ENCODE results near the gene AEN.

AEN gene

GRCh38 chr15:88650556-88650955 lies 29.4 kb downstream of the AEN start:
- DNase-seq (ENCODE audit: low spot score) = no peak

- no peak for DNase-seq (ENCODE audit: low spot score)
These were observed 30.1 kb downstream of the AEN start for GRCh38 chr15:88651136-88651732.

GRCh38 chr15:88651971-88652370 lies 30.8 kb downstream of the AEN start:
- no peak for DNase-seq (ENCODE audit: low spot score)

GRCh38 chr15:88652456-88653199 lies 31.5 kb downstream of the AEN start:
- no peak for DNase-seq (ENCODE audit: low spot score)

GRCh38 chr15:88653200-88654064 lies 32.3 kb downstream of the AEN start:
- no peak for DNase-seq (ENCODE audit: low spot score)

- DNase-seq (ENCODE audit: low spot score) = no peak
These were observed 33.4 kb downstream of the AEN start for GRCh38 chr15:88654430-88655102.

GRCh38 chr15:88655103-88655553 lies 34.0 kb downstream of the AEN start:
- DNase-seq (ENCODE audit: low spot score) = no peak

- no peak for DNase-seq (ENCODE audit: low spot score)
These were observed 34.8 kb downstream of the AEN start for GRCh38 chr15:88655800-88656488.

GRCh38 chr15:88656760-88657221 lies 35.7 kb downstream of the AEN start:
- DNase-seq (ENCODE audit: low spot score) = no peak

- peak; percentile 51 for DNase-seq (ENCODE audit: low spot score)
These were observed 36.4 kb downstream of the AEN start for GRCh38 chr15:88657326-88658069.

- DNase-seq (ENCODE audit: low spot score) = no peak
These were observed 37.2 kb downstream of the AEN start for GRCh38 chr15:88658070-88658965.

- no peak for DNase-seq (ENCODE audit: low spot score)
These were observed 38.1 kb downstream of the AEN start for GRCh38 chr15:88658972-88659931.

- no peak for DNase-seq (ENCODE audit: low spot score)
These were observed 40.0 kb downstream of the AEN start for GRCh38 chr15:88661041-88661700.

- DNase-seq (ENCODE audit: low spot score) = no peak
These were observed 40.8 kb downstream of the AEN start for GRCh38 chr15:88661761-88662556.

- peak; percentile 56 for DNase-seq (ENCODE audit: low spot score)
These were observed 42.0 kb downstream of the AEN start for GRCh38 chr15:88663141-88663621.

- DNase-seq (ENCODE audit: low spot score) = peak; percentile 76
These were observed 43.1 kb downstream of the AEN start for GRCh38 chr15:88664151-88664778.

All from hematopoietic multipotent progenitor cell treated with erythropoietin and hydrocortisone succinate and interleukin-3 and kit ligand, for 17 days (in vitro differentiated cells).